ENCODE results near the gene IRF2BPL. TPM values are rescaled to one million over a fixed set of nuclear protein-coding genes. Genes with fewer than 3 reads are reported as not detected.

IRF2BPL gene
- total and polyA plus RNA-seq, 9 of the 15 experiments (the other 6 are each of a cell fraction or from before 2014, with no cell fraction given): 0.52 to 21.6 (median 2.5) TPM

DNA sequence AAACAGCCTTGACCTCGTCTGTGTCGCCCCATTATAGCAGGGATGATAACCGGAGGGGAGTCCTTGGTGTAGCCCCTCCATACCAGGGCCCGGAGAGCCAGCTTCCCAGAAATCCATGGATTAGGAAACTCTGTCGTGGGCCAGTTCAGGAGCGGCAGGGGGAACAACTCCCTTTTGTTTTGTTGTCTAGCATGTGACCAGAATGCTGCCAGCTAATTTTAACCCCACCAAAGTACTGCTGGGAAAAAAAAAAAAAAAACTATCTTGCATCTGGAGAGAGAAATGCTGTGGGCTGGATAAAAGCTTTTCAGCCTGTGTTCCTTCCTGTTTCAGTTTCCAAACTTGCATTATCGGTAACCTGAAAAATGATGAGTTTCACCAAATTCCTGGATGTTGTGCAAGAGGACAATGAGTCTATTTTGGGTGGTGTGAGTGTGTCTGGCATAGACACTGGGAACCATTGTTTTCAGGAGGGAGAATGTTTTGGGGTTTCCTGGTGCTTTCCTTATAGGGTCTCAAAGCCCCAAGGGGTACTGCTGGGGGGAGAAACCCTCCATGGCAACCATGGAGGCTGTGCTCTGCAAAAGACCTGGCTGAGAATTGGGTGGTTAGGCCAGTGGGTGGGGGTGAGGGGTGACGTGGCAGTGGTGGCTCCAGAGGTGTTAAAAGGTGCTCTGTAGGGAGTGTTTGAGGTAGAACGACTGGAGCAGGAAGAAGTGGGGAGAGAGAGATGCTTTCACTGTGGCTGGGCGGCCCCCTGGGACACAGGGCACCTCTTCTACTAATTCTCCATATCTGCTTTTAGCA, 14.9 kb upstream of the IRF2BPL start (continued):
- TF ChIP-seq MAZ (CRISPR knock-in tag; conservative IDR thresholded peaks at IDR 0.05 in 1 of 2, IDR thresholded peaks at IDR 0.05 in 1 of 2) (peak in 1 of 2 experiments; percentile 45; a peak in 1 of 4 replicates), ZNF77 (CRISPR knock-in tag; IDR thresholded peaks at IDR 0.05) (no peak), FOXA3 (CRISPR knock-in tag; conservative IDR thresholded peaks at IDR 0.05 in 1 of 2, IDR thresholded peaks at IDR 0.05 in 1 of 2) (no peak), ZNF778 (CRISPR knock-in tag; IDR thresholded peaks at IDR 0.05) (no peak), ZNF586 (CRISPR knock-in tag; conservative IDR thresholded peaks at IDR 0.05) (0 out of 2 replicates have a peak, but pooled peaks have one; percentile 28), ARID3A (IDR thresholded peaks at IDR 0.05; ENCODE audit: borderline replicate concordance, low read depth, low read length) (no peak), HDAC8 (tag; IDR thresholded peaks at IDR 0.05) (0 out of 2 replicates have a peak, but pooled peaks have one; percentile 62), ZNF707 (CRISPR knock-in tag; conservative IDR thresholded peaks at IDR 0.05) (no peak), DMBX1 (CRISPR knock-in tag; IDR thresholded peaks at IDR 0.05; ENCODE audit: borderline replicate concordance) (no peak), MBD1 (CRISPR knock-in tag; IDR thresholded peaks at IDR 0.05) (no peak), NR1H2 (CRISPR knock-in tag; IDR thresholded peaks at IDR 0.05) (no peak), MIER1 (IDR thresholded peaks at IDR 0.05; ENCODE audit: low read depth) (no peak), SMAD4 (CRISPR knock-in tag; conservative IDR thresholded peaks at IDR 0.05) (peak; percentile 80; the same call in 1 of the 2 replicates), CAMTA2 (CRISPR knock-in tag; conservative IDR thresholded peaks at IDR 0.05) (no peak), ZBTB9 (CRISPR knock-in tag; IDR thresholded peaks at IDR 0.05) (no peak)
- TF ChIP-seq, protein P1, sequence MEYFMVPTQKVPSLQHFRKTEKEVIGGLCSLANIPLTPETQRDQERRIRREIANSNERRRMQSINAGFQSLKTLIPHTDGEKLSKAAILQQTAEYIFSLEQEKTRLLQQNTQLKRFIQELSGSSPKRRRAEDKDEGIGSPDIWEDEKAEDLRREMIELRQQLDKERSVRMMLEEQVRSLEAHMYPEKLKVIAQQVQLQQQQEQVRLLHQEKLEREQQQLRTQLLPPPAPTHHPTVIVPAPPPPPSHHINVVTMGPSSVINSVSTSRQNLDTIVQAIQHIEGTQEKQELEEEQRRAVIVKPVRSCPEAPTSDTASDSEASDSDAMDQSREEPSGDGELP (CRISPR knock-in tag; IDR thresholded peaks at IDR 0.05; ENCODE audit: borderline replicate concordance): no peak
- TF ChIP-seq, protein P2, sequence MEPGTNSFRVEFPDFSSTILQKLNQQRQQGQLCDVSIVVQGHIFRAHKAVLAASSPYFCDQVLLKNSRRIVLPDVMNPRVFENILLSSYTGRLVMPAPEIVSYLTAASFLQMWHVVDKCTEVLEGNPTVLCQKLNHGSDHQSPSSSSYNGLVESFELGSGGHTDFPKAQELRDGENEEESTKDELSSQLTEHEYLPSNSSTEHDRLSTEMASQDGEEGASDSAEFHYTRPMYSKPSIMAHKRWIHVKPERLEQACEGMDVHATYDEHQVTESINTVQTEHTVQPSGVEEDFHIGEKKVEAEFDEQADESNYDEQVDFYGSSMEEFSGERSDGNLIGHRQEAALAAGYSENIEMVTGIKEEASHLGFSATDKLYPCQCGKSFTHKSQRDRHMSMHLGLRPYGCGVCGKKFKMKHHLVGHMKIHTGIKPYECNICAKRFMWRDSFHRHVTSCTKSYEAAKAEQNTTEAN (CRISPR knock-in tag; IDR thresholded peaks at IDR 0.05): no peak

All from K562 (cell line).